Right lobe of liver (tissue), 4 donors: Measurements from ENCODE around the gene ARSB.

ENCODE experiments used
- POLR2A ChIP-seq: fragments of 450-650 bp; IDR thresholded peaks from one replicate; pipeline ENCODE4 v1.6.1; 2017; ENCODE audit warnings: antibody characterized with exemption, mild to moderate bottlenecking
- TF ChIP-seq, protein P1 (sequence below), 4 donors: fragments of 200-600 bp in 3 of 4; fragments of 450-650 bp in 1 of 4; IDR thresholded peaks; one replicate each; pipeline versions ENCODE4 v1.5.1 to v1.8.0; 2016 to 2022; ENCODE audit warnings: antibody characterized with exemption in 4 of 4, mild to moderate bottlenecking in 2 of 4
- donor health status: DM: no; HTN: no; CAD: no.
- donor health status: DM: no; HTN: no; CAD: no.
- donor health status: DM: no; HTN: yes; CAD: no.

DNA sequence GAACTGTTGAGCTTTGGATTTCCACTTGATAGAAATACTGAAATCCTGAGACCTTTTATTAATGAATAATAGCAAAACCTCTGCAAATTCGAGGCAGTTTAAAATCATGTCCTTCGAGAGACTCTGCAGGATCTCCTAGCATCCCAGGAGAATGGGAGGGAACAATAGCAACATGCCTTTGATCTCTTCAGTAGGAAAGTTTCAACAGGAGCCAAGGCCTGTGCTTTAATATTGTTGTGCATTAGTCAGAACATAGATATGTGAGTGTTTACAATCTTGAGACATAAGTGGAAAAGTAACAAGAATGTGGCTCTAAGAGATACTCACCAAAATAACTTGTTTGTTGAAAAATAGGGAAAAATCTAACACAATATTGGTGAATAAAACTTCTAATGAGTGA lies 253.2 kb downstream of the ARSB start:
- TF ChIP-seq, protein P1, sequence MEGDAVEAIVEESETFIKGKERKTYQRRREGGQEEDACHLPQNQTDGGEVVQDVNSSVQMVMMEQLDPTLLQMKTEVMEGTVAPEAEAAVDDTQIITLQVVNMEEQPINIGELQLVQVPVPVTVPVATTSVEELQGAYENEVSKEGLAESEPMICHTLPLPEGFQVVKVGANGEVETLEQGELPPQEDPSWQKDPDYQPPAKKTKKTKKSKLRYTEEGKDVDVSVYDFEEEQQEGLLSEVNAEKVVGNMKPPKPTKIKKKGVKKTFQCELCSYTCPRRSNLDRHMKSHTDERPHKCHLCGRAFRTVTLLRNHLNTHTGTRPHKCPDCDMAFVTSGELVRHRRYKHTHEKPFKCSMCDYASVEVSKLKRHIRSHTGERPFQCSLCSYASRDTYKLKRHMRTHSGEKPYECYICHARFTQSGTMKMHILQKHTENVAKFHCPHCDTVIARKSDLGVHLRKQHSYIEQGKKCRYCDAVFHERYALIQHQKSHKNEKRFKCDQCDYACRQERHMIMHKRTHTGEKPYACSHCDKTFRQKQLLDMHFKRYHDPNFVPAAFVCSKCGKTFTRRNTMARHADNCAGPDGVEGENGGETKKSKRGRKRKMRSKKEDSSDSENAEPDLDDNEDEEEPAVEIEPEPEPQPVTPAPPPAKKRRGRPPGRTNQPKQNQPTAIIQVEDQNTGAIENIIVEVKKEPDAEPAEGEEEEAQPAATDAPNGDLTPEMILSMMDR (IDR thresholded peaks at IDR 0.05) = no peak
- no peak for TF ChIP-seq POLR2A
